Activated B cell treated with CpG ODN at 0.5 μM for 24 hours (primary cell): Measurements from ENCODE around the gene FURIN. TPM values are rescaled to one million over a fixed set of nuclear protein-coding genes. Genes with fewer than 3 reads are reported as not detected.

Experiments
- ATAC-seq: fragments of 200-7000 bp; cut with Tn5 transposase; one replicate; pipeline ENCODE4 v1.10.0; 2021; ENCODE audit warnings: low read depth, mild to moderate bottlenecking, moderate library complexity
- CTCF ChIA-PET: fragments of 350-600 bp; sonication (Branson Sonifier 250); formaldehyde crosslinking; loops from one replicate; lab custom pipeline; 2021; ENCODE audit warnings: antibody characterized with exemption; lab: Charles Lee
- POLR2A ChIA-PET: fragments of 350-600 bp; sonication (Branson Sonifier 250); formaldehyde crosslinking; loops from one replicate; lab custom pipeline; 2021; ENCODE audit warnings: antibody characterized with exemption; lab: Charles Lee
- DNase-seq: peaks from one replicate; pipeline ENCODE4 v3.0.0; 2022
- H3K27ac Mint-ChIP-seq: one replicate; pipeline ENCODE4 v1.8.0; 2020; ENCODE audit warnings: mixed read lengths
- H3K27me3 Mint-ChIP-seq: one replicate; pipeline ENCODE4 v1.8.0; 2021; ENCODE audit warnings: mixed read lengths
- H3K36me3 Mint-ChIP-seq: one replicate; pipeline ENCODE4 v1.8.0; 2021; ENCODE audit warnings: low read depth, mixed read lengths
- H3K4me1 Mint-ChIP-seq: one replicate; pipeline ENCODE4 v1.8.0; 2021; ENCODE audit warnings: mixed read lengths
- H3K4me3 Mint-ChIP-seq: one replicate; pipeline ENCODE4 v1.8.0; 2020; ENCODE audit warnings: mild to moderate bottlenecking, mixed read lengths
- H3K9me3 Mint-ChIP-seq: one replicate; pipeline ENCODE4 v1.8.0; 2020; ENCODE audit warnings: mixed read lengths
- intact Hi-C: fragments of 100-400 bp; cut with micrococcal nuclease; formaldehyde crosslinking; loops from one replicate; pipeline ENCODE4 v1.15.1; 2024
- total RNA-seq: library from RNA; stranded (reverse); gene quantifications from 2 replicates; pipeline ENCODE4 v1.2.3, GENCODE V29; 2022
- TF ChIP-seq, protein P1 (sequence below): fragments of 200-600 bp; IDR thresholded peaks from one replicate; pipeline ENCODE4 v1.8.0; 2022; ENCODE audit warnings: antibody characterized with exemption, mild to moderate bottlenecking

FURIN gene
- total RNA-seq, 1 donor from 2014 or later = 46.5 TPM

DNA sequence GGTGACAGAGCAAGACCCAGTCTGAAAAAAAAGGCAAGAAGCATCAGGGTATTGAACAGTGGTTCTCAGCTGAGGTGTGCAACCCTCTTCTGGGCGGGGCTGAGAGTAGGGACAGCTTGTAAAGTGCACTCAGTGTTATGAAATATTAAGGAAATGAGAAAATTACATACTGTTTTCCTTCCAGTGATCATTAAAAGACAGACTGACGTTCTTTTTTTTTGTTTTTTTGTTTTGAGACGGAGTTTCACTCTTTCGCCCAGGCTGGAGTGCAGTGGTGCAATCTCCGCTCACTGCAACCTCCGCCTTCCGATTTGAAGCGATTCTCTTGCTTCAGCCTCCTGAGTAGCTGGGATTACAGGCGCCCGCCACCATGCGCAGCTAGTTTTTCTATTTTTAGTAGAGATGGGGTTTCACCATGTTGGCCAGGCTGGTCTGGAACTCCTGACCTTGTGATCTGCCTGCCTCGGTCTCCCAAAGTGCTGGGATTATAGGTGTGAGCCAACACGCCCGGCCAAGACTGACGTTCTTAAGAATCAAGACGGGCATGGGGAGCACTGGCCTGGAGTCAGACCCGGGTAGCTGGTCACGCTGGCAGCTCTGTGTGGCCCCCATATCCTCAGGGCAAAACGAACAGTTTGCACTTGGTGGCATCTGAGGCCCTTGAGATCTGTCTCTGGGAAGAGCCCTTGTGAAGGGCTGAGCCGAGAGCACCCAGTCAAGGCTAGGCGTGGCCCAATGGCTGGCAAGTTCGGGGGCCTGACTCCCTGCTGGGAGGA, 46.1 kb downstream of the FURIN start:
- peaks cover 10% of the 10 kb centered on the region for H3K4me1 Mint-ChIP-seq
- TF ChIP-seq, protein P1, sequence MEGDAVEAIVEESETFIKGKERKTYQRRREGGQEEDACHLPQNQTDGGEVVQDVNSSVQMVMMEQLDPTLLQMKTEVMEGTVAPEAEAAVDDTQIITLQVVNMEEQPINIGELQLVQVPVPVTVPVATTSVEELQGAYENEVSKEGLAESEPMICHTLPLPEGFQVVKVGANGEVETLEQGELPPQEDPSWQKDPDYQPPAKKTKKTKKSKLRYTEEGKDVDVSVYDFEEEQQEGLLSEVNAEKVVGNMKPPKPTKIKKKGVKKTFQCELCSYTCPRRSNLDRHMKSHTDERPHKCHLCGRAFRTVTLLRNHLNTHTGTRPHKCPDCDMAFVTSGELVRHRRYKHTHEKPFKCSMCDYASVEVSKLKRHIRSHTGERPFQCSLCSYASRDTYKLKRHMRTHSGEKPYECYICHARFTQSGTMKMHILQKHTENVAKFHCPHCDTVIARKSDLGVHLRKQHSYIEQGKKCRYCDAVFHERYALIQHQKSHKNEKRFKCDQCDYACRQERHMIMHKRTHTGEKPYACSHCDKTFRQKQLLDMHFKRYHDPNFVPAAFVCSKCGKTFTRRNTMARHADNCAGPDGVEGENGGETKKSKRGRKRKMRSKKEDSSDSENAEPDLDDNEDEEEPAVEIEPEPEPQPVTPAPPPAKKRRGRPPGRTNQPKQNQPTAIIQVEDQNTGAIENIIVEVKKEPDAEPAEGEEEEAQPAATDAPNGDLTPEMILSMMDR = no peak
- CTCF ChIA-PET = interaction anchor here (1.1 kb wide), 1 partner anchor 17 kb away, joined by 3 read pairs; the partner anchor contains the start of gene HDDC3
- intact Hi-C loops = loop anchor here (1.0 kb wide), 1 partner anchor 11 kb away; the partner anchor contains the start of gene MAN2A2
- no peak overlapping the region for H3K4me3 Mint-ChIP-seq
- peaks cover 92% of the 10 kb centered on the region for H3K36me3 Mint-ChIP-seq
- POLR2A ChIA-PET = interaction anchor here (0.7 to 1.2 kb wide), 3 partner anchors 12 to 17 kb away, joined by 3 to 5 read pairs (median 3); no protein-coding TSS in a partner anchor
- H3K27ac Mint-ChIP-seq = no peak overlapping the region
- ATAC-seq (no peak), DNase-seq (no peak)
- H3K9me3 Mint-ChIP-seq = no peaks in the 10 kb centered on the region
- no peaks in the 10 kb centered on the region for H3K27me3 Mint-ChIP-seq

GRCh38 chr15:90915216-90915807, 46.9 kb downstream of the FURIN start:
- POLR2A ChIA-PET = interaction anchor here (0.7 to 0.9 kb wide), 2 partner anchors 12 to 197 kb away, joined by 4 read pairs; partner anchors contain the start of gene MAN2A2
- H3K4me3 Mint-ChIP-seq = no peak overlapping the region
- intact Hi-C loops = loop anchor here (1.0 kb wide), 1 partner anchor 12 kb away; the partner anchor contains the start of gene MAN2A2

GRCh38 chr15:90915808-90916440, 47.5 kb downstream of the FURIN start:
- CTCF ChIA-PET = no interaction called here
- H3K27me3 Mint-ChIP-seq = no peaks in the 10 kb centered on the region
- peaks cover 10% of the 10 kb centered on the region for H3K4me1 Mint-ChIP-seq
- peak overlapping the region; percentile 21 for H3K27ac Mint-ChIP-seq
- DNase-seq (no peak), ATAC-seq (peak; percentile 31)
- no peak overlapping the region for H3K4me3 Mint-ChIP-seq
- TF ChIP-seq, protein P1 = no peak
- H3K36me3 Mint-ChIP-seq = peaks cover 93% of the 10 kb centered on the region
- intact Hi-C loops = loop anchor here (1.0 kb wide), 1 partner anchor 13 kb away; the partner anchor contains the start of gene MAN2A2
- no peaks in the 10 kb centered on the region for H3K9me3 Mint-ChIP-seq
- POLR2A ChIA-PET = interaction anchor here (0.7 to 0.9 kb wide), 2 partner anchors 13 to 198 kb away, joined by 4 read pairs; partner anchors contain the start of gene MAN2A2

More at GRCh38 chr15:90915216-90915807, 46.9 kb downstream of the FURIN start:
- Mint-ChIP-seq H3K9me3 (no peaks in the 10 kb centered on the region), H3K4me1 (peaks cover 10% of the 10 kb centered on the region), H3K27me3 (no peaks in the 10 kb centered on the region), H3K36me3 (peaks cover 93% of the 10 kb centered on the region), H3K27ac (no peak overlapping the region)
- no peak for ATAC-seq
- CTCF ChIA-PET = no interaction called here
- TF ChIP-seq, protein P1 = no peak
- DNase-seq = no peak

GRCh38 chr15:90916461-90916860, 48.1 kb downstream of the FURIN start:
- ChIA-PET CTCF (no interaction called here), POLR2A (interaction anchor here (0.9 kb wide), 1 partner anchor 13 kb away, joined by 4 read pairs; the partner anchor contains the start of gene MAN2A2)
- no peak overlapping the region for H3K27ac Mint-ChIP-seq
- no peaks in the 10 kb centered on the region for H3K27me3 Mint-ChIP-seq
- intact Hi-C loops = no loop called here
- TF ChIP-seq, protein P1 = no peak
- peaks cover 10% of the 10 kb centered on the region for H3K4me1 Mint-ChIP-seq
- peaks cover 93% of the 10 kb centered on the region for H3K36me3 Mint-ChIP-seq
- ATAC-seq = no peak
- H3K9me3 Mint-ChIP-seq = no peaks in the 10 kb centered on the region
- no peak for DNase-seq
- no peak overlapping the region for H3K4me3 Mint-ChIP-seq
